Epithelial cell of prostate (primary cell): Measurements from ENCODE around the gene CCNJL.
"Not testable (repeated sequence)": the region's sequence is repeated elsewhere in the genome, so short reads cannot be mapped to it uniquely, and the experiment has no call there.

Experiments
- DNase-seq: peaks from one replicate; pipeline ENCODE4 v3.0.0-alpha.2; 2011; ENCODE audit warnings: low read depth, low spot score
- H3K27ac ChIP-seq: fragments of 450-650 bp; 2 replicates; pipeline ENCODE4 v1.5.1; 2017; ENCODE audit warnings: mild to moderate bottlenecking

The CCNJL gene

DNA sequence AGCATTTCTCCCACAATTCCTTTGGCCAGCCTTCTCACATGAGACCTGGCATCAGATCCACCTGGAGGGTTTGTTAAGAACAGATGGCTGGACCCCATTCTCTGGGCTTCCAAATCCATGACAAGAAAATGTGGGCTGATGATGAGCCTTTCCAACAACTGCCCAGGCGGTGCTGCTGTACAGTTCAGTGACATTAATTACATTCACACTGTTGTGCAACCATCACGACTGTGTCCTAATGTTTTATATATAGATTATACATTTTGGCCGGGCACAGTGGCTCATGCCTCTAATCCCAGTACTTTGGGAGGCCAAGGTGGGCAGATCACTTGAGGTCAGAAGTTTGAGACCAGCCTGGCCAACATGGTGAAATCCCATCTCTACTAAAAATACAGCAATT, 22.4 kb upstream of the CCNJL start:
- not testable (repeated sequence) for H3K27ac ChIP-seq, DNase-seq

- no peak for DNase-seq
Observed at GRCh38 chr5:160333721-160334120, 21.4 kb upstream of the CCNJL start.

DNA sequence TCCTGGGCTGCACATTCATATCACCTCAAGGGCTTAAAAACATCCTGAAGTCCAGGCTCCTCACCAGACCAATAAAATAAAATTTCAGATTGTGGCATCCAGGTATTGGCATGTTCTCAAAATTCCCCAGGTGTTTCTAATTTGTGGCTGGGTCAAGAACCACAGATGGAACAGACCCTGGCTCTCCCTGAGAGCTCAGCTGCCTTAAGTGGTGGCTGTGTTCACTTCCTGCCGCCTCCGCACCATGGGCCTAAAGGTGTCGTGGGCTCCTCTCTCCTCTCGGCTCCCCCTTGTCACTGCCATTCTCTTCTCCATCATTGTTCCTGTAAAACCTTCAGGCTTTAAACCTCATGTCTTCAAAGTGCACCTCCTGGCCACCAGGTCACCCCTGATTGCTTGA, 17.8 kb upstream of the CCNJL start:
- H3K27ac ChIP-seq: no peak overlapping the region
- no peak for DNase-seq

More at GRCh38 chr5:160333721-160334120, 21.4 kb upstream of the CCNJL start:
- H3K27ac ChIP-seq: peak overlapping the region; percentile 11

DNA sequence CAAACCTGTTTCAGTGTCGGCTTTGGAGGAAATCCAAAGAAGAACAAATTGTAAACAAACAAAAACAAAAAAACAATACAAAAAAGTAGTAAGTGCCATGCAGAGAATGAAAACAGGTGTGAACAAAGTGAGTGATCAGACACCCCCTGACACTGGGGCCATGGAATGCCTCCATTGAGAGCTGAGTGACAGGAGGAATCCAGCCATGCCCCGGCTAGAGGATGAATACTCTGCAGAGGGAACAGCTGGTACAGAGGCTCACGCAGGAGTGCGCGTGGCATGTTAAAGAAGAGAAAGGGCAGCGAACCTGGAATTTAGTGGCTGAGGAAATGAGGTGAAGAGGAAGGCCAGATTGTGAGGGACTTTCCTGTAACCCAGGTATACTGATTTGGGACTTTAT, 15.5 kb upstream of the CCNJL start:
- H3K27ac ChIP-seq: no peak overlapping the region
- DNase-seq: no peak

DNA sequence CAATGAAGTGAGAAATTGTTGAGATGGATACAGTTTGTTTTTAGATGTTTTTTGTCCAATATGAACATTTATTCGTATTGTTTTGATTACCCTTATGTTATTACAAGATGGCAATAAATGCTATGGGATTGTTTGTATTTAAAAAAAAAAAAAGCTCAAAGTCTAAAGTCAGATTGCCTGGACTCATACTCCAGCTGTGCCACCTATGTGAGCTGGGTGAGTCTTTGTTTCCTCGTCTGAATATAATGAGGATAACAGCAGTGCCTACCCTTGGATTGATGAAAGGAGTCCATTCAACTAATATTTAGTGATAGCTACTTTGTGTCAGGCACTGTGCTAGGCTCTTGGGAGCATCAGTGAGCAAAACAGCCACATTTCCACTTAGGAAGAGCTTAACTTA, 14.6 kb upstream of the CCNJL start:
- no peak for DNase-seq
- no peak overlapping the region for H3K27ac ChIP-seq

DNA sequence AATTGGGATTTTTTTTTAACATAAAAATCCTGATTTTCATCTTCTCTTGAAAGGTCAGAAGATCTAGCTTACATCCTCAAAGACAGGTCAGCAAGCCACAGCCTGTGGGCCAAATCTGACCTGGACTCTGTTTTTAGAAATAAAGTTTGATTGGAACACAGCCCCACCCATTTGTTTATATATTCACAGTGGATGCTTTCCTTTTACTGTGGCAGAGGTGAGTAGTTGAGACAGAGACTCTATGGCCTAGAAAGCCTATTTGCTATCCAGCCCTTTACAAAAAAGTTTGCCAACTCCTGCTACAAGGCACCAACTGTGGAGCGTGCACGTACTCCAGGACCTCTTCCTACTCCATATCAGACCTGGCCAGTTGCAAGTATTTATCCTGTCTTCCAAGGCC, 13.4 kb upstream of the CCNJL start:
- no peak for DNase-seq
- H3K27ac ChIP-seq: no peak overlapping the region

GRCh38 chr5:160324886-160325285, 12.5 kb upstream of the CCNJL start:
- no peak for DNase-seq
- no peak overlapping the region for H3K27ac ChIP-seq

DNA sequence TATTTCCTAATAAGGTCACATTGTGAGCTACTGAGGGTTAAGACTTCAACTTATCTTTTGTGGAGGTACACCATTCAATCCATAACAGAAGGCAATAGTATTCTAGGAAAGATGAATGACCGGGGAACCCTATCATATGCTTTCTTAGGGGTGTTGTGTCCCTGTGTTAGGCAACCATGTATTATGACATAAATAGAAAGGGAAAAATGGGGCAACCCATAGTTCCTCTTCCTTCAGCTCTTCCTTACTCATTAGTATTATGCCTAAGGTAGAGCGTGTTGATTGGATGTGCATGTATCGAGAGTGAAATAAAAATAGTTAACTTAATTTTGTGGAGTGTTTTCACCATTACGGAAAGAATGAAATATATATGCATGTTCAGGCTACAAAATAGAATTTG, 6.0 kb upstream of the CCNJL start:
- H3K27ac ChIP-seq: no peak overlapping the region
- DNase-seq: no peak

GRCh38 chr5:160317434-160317833, 5.1 kb upstream of the CCNJL start:
- no peak for DNase-seq
- H3K27ac ChIP-seq: peak overlapping the region; percentile 86

GRCh38 chr5:160315968-160316367, 3.6 kb upstream of the CCNJL start:
- H3K27ac ChIP-seq: peak overlapping the region; percentile 86
- DNase-seq: peak; percentile 69

GRCh38 chr5:160312960-160313727, 780 bp upstream of the CCNJL start:
- DNase-seq: no peak
- peak overlapping the region; percentile 46 for H3K27ac ChIP-seq

DNA sequence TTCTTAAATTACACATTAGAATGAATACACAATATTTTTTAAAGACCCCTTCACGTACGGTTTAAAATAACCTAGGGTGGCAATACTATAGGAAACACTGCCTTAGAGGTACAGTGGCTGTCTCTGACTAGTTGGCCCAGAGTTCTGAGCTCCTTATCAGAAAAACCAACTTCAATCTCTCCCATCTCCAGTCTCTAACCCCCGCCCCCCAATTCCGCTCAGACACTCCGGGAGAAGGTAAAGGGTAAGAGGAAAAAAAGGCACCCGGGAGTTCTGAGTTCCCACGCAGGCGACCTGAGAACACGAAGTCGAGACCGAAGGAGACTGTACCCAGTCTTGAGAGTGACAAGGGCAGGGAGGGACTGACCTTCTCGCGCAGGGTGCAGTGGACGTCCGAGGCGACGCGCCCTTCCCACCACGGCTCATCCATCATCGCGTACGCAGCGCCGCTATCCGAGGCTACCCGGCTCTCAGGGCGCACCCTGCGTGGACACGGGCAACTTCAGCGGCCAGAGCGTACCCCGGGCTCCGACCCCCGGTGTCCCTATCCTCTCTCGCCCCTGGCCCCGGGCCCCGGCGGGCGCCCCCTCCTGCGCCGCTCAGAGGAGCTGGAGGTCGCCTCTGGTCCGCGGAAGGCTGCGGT, 752 bp downstream of the CCNJL start:
- H3K27ac ChIP-seq: peak overlapping the region; percentile 46
- no peak for DNase-seq

GRCh38 chr5:160310552-160311295, 1.6 kb downstream of the CCNJL start:
- no peak overlapping the region for H3K27ac ChIP-seq
- DNase-seq: no peak

DNA sequence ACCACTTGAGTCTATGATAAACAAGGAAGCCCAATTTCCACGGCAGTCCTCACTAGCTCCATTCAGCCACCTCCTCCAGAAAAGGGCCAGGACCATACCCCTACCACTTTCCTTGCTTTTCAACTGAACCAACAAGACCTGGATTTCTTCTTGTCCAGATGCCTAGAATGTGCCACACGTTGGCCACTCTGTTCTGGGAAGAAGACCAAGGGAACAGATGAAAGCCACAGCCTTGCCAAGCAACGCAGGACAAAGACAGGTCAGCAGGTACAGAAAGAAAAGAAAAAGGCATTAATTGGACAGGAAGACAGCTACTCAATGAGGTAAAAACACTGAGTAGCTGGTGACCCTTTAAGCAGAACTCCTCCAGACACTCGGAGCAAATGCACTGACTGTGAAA, 2.2 kb downstream of the CCNJL start:
- H3K27ac ChIP-seq: no peak overlapping the region
- no peak for DNase-seq

DNA sequence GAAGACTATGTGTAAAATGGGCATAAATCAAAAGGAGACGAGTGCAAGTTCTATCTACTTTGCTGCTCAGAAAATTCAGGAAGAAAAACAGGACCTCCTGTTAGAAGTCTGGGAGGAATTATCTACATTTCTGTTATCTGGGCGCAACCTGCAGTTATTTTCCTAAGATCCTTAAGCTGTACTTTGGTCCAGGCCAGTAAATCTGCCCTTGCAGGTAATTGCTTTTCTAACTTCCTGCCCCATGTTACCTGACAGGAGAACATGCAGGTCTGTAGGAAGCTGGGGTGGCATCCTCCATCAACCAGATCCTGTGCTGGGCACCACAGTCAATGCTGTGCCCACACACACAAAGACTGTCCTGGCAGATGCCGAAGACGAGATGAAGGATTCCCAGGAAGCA, 5.7 kb downstream of the CCNJL start:
- no peak for DNase-seq
- no peak overlapping the region for H3K27ac ChIP-seq

DNA sequence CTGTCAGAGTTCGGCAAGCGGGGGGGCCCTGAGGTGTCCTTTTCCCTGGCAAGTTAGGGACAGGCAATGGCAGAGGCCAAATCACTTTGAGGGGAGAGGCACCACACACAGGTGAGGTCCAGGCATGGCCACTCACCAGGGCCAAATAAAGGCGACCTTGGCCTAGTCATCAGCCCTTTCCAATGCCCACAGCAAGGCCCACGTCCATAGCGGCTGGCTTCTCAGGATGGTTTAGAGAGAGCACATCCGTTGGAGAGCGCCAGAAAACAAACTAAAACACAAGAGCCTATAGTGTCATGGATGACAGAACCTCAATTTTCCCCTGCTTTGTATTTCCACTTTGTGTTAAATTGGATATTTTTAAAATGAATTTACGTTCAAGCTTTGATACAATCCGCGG, 7.0 kb downstream of the CCNJL start:
- H3K27ac ChIP-seq: peak overlapping the region; percentile 23
- no peak for DNase-seq

DNA sequence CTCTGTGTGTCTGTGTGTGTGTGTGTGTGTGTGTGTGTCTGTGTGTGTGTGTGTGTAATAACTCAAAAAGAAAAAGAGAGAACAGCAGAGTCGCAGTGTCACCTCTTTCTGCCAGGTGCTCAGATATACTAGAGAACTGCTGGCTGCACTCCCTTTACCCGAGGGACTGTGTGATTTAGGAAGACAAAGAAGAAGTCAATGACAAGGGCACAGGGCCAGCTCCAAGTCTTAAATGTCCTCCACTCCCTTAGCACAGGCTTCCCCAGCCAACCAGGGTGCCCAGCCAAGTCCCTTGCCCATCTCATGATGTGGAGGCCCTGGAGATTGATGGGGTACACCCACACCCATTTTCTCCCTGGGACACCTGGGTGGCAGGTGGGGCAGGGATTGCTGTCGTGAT, 8.7 kb downstream of the CCNJL start:
- H3K27ac ChIP-seq: no peak overlapping the region
- DNase-seq: no peak

DNA sequence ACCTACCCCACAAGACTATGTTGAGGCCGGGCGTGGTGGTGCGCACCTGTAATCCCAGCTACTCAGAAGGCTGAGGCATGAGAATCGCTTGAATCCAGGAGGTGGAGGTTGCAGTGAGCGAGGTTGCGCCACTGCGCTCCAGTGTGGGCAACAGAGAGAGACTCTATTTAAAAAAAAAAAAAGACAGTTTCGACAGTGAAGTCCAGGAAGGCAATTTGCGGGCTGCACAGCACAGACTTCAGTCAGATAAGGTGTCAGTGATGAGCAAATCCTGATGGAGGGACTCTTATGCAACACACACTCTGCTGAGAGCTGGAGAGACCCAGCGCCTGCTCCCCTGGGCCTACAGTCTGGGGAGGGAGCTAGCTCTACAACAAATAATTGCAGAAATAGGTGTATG, 14.2 kb downstream of the CCNJL start:
- DNase-seq: no peak
- H3K27ac ChIP-seq: no peak overlapping the region

GRCh38 chr5:160297776-160298175, 14.6 kb downstream of the CCNJL start:
- H3K27ac ChIP-seq: no peak overlapping the region

DNA sequence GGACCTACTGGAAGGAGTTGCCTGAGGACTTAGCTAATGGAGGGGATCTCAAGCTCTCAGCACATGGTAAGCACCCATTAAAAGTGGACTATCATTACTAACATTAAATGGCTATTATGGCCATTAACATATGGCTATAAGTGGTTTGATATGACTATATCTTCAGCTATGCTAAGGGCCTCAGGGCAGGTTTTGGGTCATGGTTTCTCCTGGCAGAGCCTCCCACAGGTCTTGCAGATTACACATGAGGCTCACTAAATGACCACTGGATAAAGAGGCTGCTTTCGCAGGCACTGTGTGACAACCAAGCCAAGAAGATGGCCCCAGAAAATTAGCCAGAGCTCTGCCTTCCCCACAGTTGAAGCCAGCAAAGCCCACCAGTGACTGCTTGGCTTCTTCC, 15.4 kb downstream of the CCNJL start:
- H3K27ac ChIP-seq: no peak overlapping the region
- no peak for DNase-seq

More at GRCh38 chr5:160297776-160298175, 14.6 kb downstream of the CCNJL start:
- no peak for DNase-seq

DNA sequence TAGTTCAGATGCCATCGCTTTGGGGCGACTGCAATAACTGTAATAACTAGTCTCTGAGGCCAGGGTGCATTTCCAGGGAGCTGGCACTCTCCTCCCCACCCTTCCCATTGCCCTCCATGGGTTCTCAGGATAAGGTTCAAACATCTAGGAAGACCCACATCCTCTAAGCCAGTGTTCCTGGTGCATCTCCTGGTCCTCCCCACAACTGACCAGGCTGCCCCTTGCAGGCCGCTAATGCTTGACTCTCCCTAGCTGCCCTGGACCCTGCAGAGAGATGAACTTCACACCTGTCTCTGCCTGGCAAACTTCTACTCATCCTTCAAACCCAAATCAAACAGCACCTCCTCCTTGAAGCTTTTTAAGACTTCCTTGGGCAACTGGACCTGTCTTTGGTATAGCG, 15.9 kb downstream of the CCNJL start:
- no peak overlapping the region for H3K27ac ChIP-seq
- DNase-seq: no peak
